ENCODE data around the gene SERHL2. TPM values are rescaled to one million over a fixed set of nuclear protein-coding genes. Genes with fewer than 3 reads are reported as not detected.

The SERHL2 gene
- total and polyA plus RNA-seq, 2 experiments from 2014 or later, result 1.5 to 2.1 TPM

DNA sequence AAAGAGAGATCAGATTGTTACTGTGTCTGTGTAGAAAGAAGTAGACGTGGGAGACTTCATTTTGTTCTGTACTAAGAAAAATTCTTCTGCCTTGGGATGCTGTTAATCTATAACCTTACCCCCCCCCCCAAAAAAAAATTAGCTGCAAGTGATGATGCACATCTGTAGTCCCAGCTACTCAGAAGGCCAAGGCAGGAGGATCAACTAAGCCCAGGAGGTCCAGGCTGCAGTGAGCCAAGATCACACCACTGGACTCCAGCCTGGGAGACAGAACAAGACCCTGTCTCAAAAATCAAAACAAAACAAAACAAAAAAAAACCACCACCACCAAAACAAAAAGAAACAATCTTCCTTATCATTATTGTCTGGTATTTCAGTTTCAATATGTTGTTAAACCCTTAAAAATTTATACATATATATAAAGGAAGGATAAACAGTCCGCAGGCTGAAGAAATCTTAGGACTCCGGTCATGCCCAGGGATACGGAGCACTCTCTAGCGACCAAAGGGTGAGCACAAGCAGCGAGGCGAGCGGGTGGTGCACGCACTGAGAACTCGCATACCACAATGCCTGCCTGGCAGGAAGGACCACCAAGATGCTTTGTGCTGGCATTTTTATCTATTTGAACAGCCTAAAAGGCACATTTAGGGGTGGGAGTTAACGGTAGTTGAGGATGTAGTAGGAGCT lies 54.5 kb downstream of the SERHL2 start (continued):
- TF ChIP-seq CTCF (conservative IDR thresholded peaks at IDR 0.05; ENCODE audit: low read depth in 2 of 2), result no peak
- TF ChIP-seq, protein P1, sequence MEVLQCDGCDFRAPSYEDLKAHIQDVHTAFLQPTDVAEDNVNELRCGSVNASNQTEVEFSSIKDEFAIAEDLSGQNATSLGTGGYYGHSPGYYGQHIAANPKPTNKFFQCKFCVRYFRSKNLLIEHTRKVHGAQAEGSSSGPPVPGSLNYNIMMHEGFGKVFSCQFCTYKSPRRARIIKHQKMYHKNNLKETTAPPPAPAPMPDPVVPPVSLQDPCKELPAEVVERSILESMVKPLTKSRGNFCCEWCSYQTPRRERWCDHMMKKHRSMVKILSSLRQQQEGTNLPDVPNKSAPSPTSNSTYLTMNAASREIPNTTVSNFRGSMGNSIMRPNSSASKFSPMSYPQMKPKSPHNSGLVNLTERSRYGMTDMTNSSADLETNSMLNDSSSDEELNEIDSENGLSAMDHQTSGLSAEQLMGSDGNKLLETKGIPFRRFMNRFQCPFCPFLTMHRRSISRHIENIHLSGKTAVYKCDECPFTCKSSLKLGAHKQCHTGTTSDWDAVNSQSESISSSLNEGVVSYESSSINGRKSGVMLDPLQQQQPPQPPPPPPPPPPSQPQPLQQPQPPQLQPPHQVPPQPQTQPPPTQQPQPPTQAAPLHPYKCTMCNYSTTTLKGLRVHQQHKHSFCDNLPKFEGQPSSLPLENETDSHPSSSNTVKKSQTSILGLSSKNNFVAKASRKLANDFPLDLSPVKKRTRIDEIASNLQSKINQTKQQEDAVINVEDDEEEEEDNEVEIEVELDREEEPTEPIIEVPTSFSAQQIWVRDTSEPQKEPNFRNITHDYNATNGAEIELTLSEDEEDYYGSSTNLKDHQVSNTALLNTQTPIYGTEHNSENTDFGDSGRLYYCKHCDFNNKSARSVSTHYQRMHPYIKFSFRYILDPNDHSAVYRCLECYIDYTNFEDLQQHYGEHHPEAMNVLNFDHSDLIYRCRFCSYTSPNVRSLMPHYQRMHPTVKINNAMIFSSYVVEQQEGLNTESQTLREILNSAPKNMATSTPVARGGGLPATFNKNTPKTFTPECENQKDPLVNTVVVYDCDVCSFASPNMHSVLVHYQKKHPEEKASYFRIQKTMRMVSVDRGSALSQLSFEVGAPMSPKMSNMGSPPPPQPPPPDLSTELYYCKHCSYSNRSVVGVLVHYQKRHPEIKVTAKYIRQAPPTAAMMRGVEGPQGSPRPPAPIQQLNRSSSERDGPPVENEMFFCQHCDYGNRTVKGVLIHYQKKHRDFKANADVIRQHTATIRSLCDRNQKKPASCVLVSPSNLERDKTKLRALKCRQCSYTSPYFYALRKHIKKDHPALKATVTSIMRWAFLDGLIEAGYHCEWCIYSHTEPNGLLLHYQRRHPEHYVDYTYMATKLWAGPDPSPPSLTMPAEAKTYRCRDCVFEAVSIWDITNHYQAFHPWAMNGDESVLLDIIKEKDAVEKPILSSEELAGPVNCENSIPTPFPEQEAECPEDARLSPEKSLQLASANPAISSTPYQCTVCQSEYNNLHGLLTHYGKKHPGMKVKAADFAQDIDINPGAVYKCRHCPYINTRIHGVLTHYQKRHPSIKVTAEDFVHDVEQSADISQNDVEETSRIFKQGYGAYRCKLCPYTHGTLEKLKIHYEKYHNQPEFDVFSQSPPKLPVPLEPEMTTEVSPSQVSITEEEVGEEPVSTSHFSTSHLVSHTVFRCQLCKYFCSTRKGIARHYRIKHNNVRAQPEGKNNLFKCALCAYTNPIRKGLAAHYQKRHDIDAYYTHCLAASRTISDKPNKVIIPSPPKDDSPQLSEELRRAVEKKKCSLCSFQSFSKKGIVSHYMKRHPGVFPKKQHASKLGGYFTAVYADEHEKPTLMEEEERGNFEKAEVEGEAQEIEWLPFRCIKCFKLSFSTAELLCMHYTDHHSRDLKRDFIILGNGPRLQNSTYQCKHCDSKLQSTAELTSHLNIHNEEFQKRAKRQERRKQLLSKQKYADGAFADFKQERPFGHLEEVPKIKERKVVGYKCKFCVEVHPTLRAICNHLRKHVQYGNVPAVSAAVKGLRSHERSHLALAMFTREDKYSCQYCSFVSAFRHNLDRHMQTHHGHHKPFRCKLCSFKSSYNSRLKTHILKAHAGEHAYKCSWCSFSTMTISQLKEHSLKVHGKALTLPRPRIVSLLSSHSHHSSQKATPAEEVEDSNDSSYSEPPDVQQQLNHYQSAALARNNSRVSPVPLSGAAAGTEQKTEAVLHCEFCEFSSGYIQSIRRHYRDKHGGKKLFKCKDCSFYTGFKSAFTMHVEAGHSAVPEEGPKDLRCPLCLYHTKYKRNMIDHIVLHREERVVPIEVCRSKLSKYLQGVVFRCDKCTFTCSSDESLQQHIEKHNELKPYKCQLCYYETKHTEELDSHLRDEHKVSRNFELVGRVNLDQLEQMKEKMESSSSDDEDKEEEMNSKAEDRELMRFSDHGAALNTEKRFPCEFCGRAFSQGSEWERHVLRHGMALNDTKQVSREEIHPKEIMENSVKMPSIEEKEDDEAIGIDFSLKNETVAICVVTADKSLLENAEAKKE (CRISPR knock-in tag; IDR thresholded peaks at IDR 0.05), result no peak
- no peak for TF ChIP-seq EZH2 (IDR thresholded peaks at IDR 0.05; ENCODE audit: low read depth, unreplicated experiment)
- no peak for TF ChIP-seq POLR2AphosphoS5 (IDR thresholded peaks at IDR 0.05; ENCODE audit: low read depth)
- TF ChIP-seq EZH2phosphoT487 (IDR thresholded peaks at IDR 0.05; ENCODE audit: unreplicated experiment), result no peak
- TF ChIP-seq ZNF114 (CRISPR knock-in tag; IDR thresholded peaks at IDR 0.05), result no peak
- no peak for TF ChIP-seq NANOG (IDR thresholded peaks at IDR 0.05; ENCODE audit: borderline replicate concordance)

All from GM23338 (cell line).